Natural killer cell (primary cell): ENCODE data around the gene SLC39A11. TPM values are rescaled to one million over a fixed set of nuclear protein-coding genes. Genes with fewer than 3 reads are reported as not detected.

Source experiments
- ATAC-seq, 3 donors: fragments of 150-1000 bp in 2 of 3; fragments of 200-7000 bp in 1 of 3; cut with Tn5 transposase; 1 replicate in 1 of 3; 2 replicates in 2 of 3; pipeline ENCODE4 v1.10.0; 2021; ENCODE audit warnings: mild to moderate bottlenecking in 2 of 3, moderate library complexity in 2 of 3
- DNase-seq, 2 donors: peaks; one replicate each; pipeline versions ENCODE4 v3.0.0 to v3.0.0-alpha.2; 2013 to 2021; ENCODE audit warnings: mixed read lengths in 1 of 2
- H3K27ac ChIP-seq: one replicate; pipeline ENCODE4 v1.5.1; 2013; ENCODE audit warnings: mild to moderate bottlenecking, low read length
- H3K27me3 ChIP-seq: one replicate; pipeline ENCODE4 v1.6.1; 2013; ENCODE audit warnings: low read length; ENCODE audit not compliant: control insufficient read depth, insufficient read depth
- H3K36me3 ChIP-seq: one replicate; pipeline ENCODE4 v1.6.1; 2013; ENCODE audit warnings: low read length; ENCODE audit not compliant: control insufficient read depth, insufficient read depth
- H3K4me1 ChIP-seq: one replicate; pipeline ENCODE4 v1.6.1; 2013; ENCODE audit warnings: low read length; ENCODE audit not compliant: control insufficient read depth, insufficient read depth
- H3K4me3 ChIP-seq: one replicate; pipeline ENCODE4 v1.5.1; 2013; ENCODE audit warnings: low read length
- H3K9me3 ChIP-seq: one replicate; pipeline ENCODE4 v1.6.1; 2013; ENCODE audit warnings: low read length; ENCODE audit not compliant: control insufficient read depth, insufficient read depth
- H3K27ac Mint-ChIP-seq, 2 donors: one replicate each; pipeline ENCODE4 v1.8.0; 2022; ENCODE audit warnings: mild to moderate bottlenecking in 2 of 2, mixed read lengths in 2 of 2, moderate library complexity in 1 of 2
- H3K27me3 Mint-ChIP-seq, 2 donors: one replicate each; pipeline ENCODE4 v1.8.0; 2022; ENCODE audit warnings: low read depth in 2 of 2, mixed read lengths in 2 of 2
- H3K36me3 Mint-ChIP-seq: one replicate; pipeline ENCODE4 v1.8.0; 2022; ENCODE audit warnings: mixed read lengths
- H3K4me1 Mint-ChIP-seq, 2 donors: one replicate each; pipeline ENCODE4 v1.8.0; 2022; ENCODE audit warnings: mixed read lengths in 2 of 2
- H3K4me3 Mint-ChIP-seq: one replicate; pipeline ENCODE4 v1.8.0; 2022; ENCODE audit warnings: mild to moderate bottlenecking, moderate library complexity, mixed read lengths
- H3K9me3 Mint-ChIP-seq, 2 donors: one replicate each; pipeline ENCODE4 v1.8.0; 2022; ENCODE audit warnings: mixed read lengths in 2 of 2
- CTCF ChIP-seq: fragments of 200-600 bp; IDR thresholded peaks from one replicate; pipeline ENCODE4 v1.8.0; 2022; ENCODE audit warnings: antibody characterized with exemption
- WGBS: methylation state at CpG from one replicate; pipeline ENCODE4 v1.1.7; 2013; ENCODE audit warnings: missing lambda C conversion rate; ENCODE audit not compliant: insufficient coverage; 5-methylcytosine and 5-hydroxymethylcytosine counted together
- intact Hi-C: fragments of 100-400 bp; cut with micrococcal nuclease; formaldehyde crosslinking; loops from one replicate; pipeline ENCODE4 v1.14.2; 2022
- total RNA-seq, 4 donors: library from RNA; stranded (reverse); fragments of 120-200 nt in 1 of 4; gene quantifications; one replicate each; pipeline versions ENCODE4 v1.2.3 to v1.2.4, GENCODE V29; 2013 to 2022

SLC39A11 gene
- total RNA-seq, 3 donors from 2014 or later (not counting 1 experiment from before 2014, with no cell fraction given): 32.6 to 44.9 (median 39.4) TPM

DNA sequence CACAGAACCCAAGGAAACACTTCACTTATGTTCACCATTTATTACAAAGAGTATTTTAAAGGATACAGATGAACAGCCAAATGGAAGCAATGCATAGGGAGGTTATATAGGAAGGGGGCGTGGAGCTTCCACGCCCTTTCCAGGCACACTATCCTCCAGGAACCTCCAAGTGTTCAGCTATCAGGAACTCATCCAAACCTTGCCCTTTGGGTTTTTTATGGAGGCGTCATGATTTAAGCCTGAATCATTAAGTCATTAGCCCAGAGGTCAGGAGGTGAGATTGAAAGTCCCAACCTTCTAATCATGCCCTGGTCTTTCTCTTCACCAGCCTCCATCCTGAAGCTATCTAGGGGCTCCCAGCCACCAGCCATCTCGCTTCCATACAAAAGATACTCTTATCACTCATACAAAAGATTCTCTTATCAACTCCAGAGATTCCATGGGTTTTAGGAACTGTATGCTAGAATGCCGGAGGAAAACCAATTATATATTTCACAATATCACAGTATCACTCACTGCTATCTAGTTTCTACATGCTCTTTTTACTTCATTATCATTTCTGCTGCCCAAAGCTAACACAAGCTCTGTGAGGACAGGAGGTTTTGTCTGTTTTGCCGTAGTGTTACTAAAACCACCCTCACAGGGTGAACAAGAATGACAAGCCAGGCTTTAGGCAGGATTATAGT lies 213.4 kb downstream of the SLC39A11 start:
- Histone ChIP-seq H3K9me3 (peaks cover 27% of the 10 kb centered on the region), H3K4me1 (no peaks in the 10 kb centered on the region), H3K27ac (no peak overlapping the region), H3K4me3 (no peak overlapping the region), H3K36me3 (peaks cover 2% of the 10 kb centered on the region), H3K27me3 (no peaks in the 10 kb centered on the region)
- Mint-ChIP-seq H3K27ac (no peak overlapping the region), H3K4me1 (no peaks in the 10 kb centered on the region), H3K36me3 (peaks cover 39% of the 10 kb centered on the region), H3K4me3 (no peak overlapping the region), H3K27me3 (no peaks in the 10 kb centered on the region), H3K9me3 (peaks cover 8 to 19% of the 10 kb centered on the region in 2 donors)
- 97% methylated on average over 5 of the region's 6 CpGs for WGBS
- intact Hi-C loops: no loop called here
- DNase-seq (no peak), ATAC-seq (no peak)
- TF ChIP-seq CTCF: no peak

DNA sequence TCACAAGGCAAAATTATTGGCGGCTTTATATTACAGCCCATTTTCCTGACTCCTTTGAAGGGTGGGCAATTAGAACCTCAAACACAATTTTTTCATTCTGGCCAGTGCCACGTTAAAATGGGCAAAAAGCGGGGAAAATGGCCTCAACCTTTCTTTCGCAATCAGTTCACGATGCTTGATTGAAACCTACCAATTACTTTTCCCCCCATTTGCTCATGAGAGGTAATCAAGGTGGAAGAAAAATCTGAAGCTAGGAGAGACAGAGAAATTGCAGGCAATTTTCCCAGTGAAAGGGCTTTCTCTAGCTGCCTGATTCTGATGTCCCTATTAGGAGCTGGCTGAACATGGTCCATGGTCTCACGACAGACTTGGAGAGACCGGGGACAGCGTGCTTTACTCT lies 215.1 kb downstream of the SLC39A11 start:
- no peaks in the 10 kb centered on the region for H3K27me3 ChIP-seq
- DNase-seq (no peak), ATAC-seq (no peak)
- H3K4me1 ChIP-seq: no peaks in the 10 kb centered on the region
- intact Hi-C loops: no loop called here
- peaks cover 8 to 19% of the 10 kb centered on the region in 2 donors for H3K9me3 Mint-ChIP-seq
- no peak for TF ChIP-seq CTCF
- peaks cover 27% of the 10 kb centered on the region for H3K9me3 ChIP-seq
- over 99% methylated on average over 6 of the region's 8 CpGs for WGBS
- no peak overlapping the region for H3K27ac ChIP-seq
- no peaks in the 10 kb centered on the region for H3K27me3 Mint-ChIP-seq
- H3K4me3 ChIP-seq: no peak overlapping the region
- peaks cover 2% of the 10 kb centered on the region for H3K36me3 ChIP-seq
- H3K36me3 Mint-ChIP-seq: peaks cover 39% of the 10 kb centered on the region
- H3K4me1 Mint-ChIP-seq: no peaks in the 10 kb centered on the region
- no peak overlapping the region for H3K27ac Mint-ChIP-seq
- H3K4me3 Mint-ChIP-seq: no peak overlapping the region

DNA sequence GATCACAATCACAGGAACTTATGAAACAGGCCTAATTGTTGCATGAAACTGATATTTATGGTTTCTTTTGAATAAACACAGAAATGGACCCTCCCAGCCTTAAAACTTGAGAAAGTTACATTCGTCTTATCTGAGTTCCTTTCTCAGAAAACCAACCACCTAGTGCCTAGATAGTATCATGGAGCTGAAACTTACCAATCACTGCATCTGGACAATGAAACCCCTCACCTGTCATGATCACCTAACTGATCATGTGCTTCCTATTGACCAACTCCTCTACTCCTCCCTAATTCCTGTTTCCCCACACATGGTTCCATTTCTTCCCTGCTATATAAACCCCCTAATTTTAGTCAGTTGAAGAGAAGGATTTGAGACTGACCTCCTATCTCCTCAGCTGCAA lies 216.1 kb downstream of the SLC39A11 start:
- no peaks in the 10 kb centered on the region for H3K4me1 Mint-ChIP-seq
- H3K4me3 Mint-ChIP-seq: no peak overlapping the region
- no peaks in the 10 kb centered on the region for H3K4me1 ChIP-seq
- no peaks in the 10 kb centered on the region for H3K27me3 Mint-ChIP-seq
- H3K9me3 Mint-ChIP-seq: peaks cover 8 to 19% of the 10 kb centered on the region in 2 donors
- H3K36me3 Mint-ChIP-seq: peaks cover 39% of the 10 kb centered on the region
- no peaks in the 10 kb centered on the region for H3K36me3 ChIP-seq
- no peak for TF ChIP-seq CTCF
- H3K4me3 ChIP-seq: no peak overlapping the region
- H3K27ac Mint-ChIP-seq: no peak overlapping the region
- ATAC-seq (no peak), DNase-seq (no peak)
- no peak overlapping the region for H3K27ac ChIP-seq
- peaks cover 27% of the 10 kb centered on the region for H3K9me3 ChIP-seq
- H3K27me3 ChIP-seq: no peaks in the 10 kb centered on the region
- intact Hi-C loops: no loop called here
- WGBS: 95% methylated on average over 1 of the region's 1 CpG

- intact Hi-C loops: no loop called here
- Histone ChIP-seq H3K27me3 (no peaks in the 10 kb centered on the region), H3K9me3 (peaks cover 25% of the 10 kb centered on the region), H3K36me3 (no peaks in the 10 kb centered on the region), H3K4me3 (no peak overlapping the region), H3K4me1 (no peaks in the 10 kb centered on the region), H3K27ac (no peak overlapping the region)
- no peak for ATAC-seq
- no peak for TF ChIP-seq CTCF
- no peak overlapping the region for H3K4me3 Mint-ChIP-seq
- H3K36me3 Mint-ChIP-seq: peaks cover 37% of the 10 kb centered on the region
- peaks cover 7 to 19% of the 10 kb centered on the region in 2 donors for H3K9me3 Mint-ChIP-seq
- DNase-seq: no peak
- H3K4me1 Mint-ChIP-seq: no peaks in the 10 kb centered on the region
- H3K27ac Mint-ChIP-seq: no peak overlapping the region
- H3K27me3 Mint-ChIP-seq: no peaks in the 10 kb centered on the region
- WGBS: over 99% methylated on average over 5 of the region's 5 CpGs
Measured at GRCh38 chr17:72875361-72875760, 217.1 kb downstream of the SLC39A11 start.
